Body of pancreas (tissue), 4 donors: ENCODE results near the gene PCSK9. TPM values are rescaled to one million over a fixed set of nuclear protein-coding genes. Genes with fewer than 3 reads are reported as not detected.

Experiments used
- ATAC-seq: fragments of 150-250 bp; one replicate; pipeline ENCODE4 v1.9.1; 2016
- DNase-seq, 4 donors: peaks; one replicate each; pipeline ENCODE4 v3.0.0-alpha.2; 2019
- H3K27ac ChIP-seq, 4 donors: fragments of 200-600 bp; sonication (generic); 1 replicate in 3 of 4; 2 replicates in 1 of 4; pipeline versions ENCODE4 v1.5.1 to v1.6.1; 2016 to 2019; ENCODE audit warnings: mild to moderate bottlenecking in 1 of 4, mixed read lengths in 1 of 4, moderate library complexity in 1 of 4
- H3K27me3 ChIP-seq, 2 donors: fragments of 200-600 bp; sonication (generic); one replicate each; pipeline ENCODE4 v1.6.0; 2016; ENCODE audit warnings: mild to moderate bottlenecking in 1 of 2
- H3K36me3 ChIP-seq, 2 donors: fragments of 200-600 bp; sonication (generic); replicated peaks in 1 of 2; 2 replicates each; pipeline ENCODE4 v1.5.1; 2016; ENCODE audit warnings: low read depth in 2 of 2; ENCODE audit not compliant: insufficient read depth in 1 of 2
- H3K4me1 ChIP-seq: fragments of 200-600 bp; sonication (generic); one replicate; pipeline ENCODE4 v1.6.0; 2016
- H3K4me3 ChIP-seq, 2 donors: fragments of 200-600 bp; sonication (generic); 1 replicate in 1 of 2; 2 replicates in 1 of 2; pipeline ENCODE4 v1.5.1; 2016 to 2019
- H3K9me3 ChIP-seq, 3 donors: fragments of 200-600 bp; sonication (generic); 1 replicate in 2 of 3; 2 replicates in 1 of 3; pipeline ENCODE4 v1.5.1; 2016
- POLR2A ChIP-seq, 3 donors: fragments of 450-650 bp; IDR thresholded peaks; one replicate each; pipeline ENCODE4 v1.6.1; 2016; ENCODE audit warnings: antibody characterized with exemption in 3 of 3, mild to moderate bottlenecking in 2 of 3
- WGBS, 2 donors: methylation state at CpG; one replicate each; pipeline ENCODE4 v1.1.5; 2017; 5-methylcytosine and 5-hydroxymethylcytosine counted together
- intact Hi-C: fragments of 100-400 bp; cut with DNase I; formaldehyde crosslinking; loops from one replicate; pipeline ENCODE4 v1.15.1; 2023
- total RNA-seq, 2 donors: library from RNA; depleted of rRNA; stranded (reverse); fragments of >200 nt; gene quantifications; one replicate each; pipeline ENCODE4 v1.1.0, GENCODE V29; 2016
- TF ChIP-seq, protein P1 (sequence below), 7 experiments: fragments of 450-650 bp in 4 of 7; fragments of 200-600 bp in 3 of 7; sonication (generic) in 3 of 7; IDR thresholded peaks; one replicate each; pipeline ENCODE4 v1.5.1; 2016 to 2019; ENCODE audit warnings: antibody characterized with exemption in 7 of 7

The PCSK9 gene
- total RNA-seq, 2 donors from 2014 or later = 6.0 to 13.8 TPM

GRCh38 chr1:55088413-55088812, 49.1 kb downstream of the PCSK9 start:
- no peak overlapping the region for H3K27ac ChIP-seq
- H3K27me3 ChIP-seq = no peaks in the 10 kb centered on the region
- H3K4me1 ChIP-seq = no peaks in the 10 kb centered on the region
- intact Hi-C loops = no loop called here
- H3K4me3 ChIP-seq = no peak overlapping the region
- no peak for ATAC-seq
- H3K9me3 ChIP-seq = no peaks in the 10 kb centered on the region
- WGBS, 2 donors = 67 to 85% methylated on average over 4 of the region's 4 CpGs
- no peak for DNase-seq
- TF ChIP-seq, protein P1, sequence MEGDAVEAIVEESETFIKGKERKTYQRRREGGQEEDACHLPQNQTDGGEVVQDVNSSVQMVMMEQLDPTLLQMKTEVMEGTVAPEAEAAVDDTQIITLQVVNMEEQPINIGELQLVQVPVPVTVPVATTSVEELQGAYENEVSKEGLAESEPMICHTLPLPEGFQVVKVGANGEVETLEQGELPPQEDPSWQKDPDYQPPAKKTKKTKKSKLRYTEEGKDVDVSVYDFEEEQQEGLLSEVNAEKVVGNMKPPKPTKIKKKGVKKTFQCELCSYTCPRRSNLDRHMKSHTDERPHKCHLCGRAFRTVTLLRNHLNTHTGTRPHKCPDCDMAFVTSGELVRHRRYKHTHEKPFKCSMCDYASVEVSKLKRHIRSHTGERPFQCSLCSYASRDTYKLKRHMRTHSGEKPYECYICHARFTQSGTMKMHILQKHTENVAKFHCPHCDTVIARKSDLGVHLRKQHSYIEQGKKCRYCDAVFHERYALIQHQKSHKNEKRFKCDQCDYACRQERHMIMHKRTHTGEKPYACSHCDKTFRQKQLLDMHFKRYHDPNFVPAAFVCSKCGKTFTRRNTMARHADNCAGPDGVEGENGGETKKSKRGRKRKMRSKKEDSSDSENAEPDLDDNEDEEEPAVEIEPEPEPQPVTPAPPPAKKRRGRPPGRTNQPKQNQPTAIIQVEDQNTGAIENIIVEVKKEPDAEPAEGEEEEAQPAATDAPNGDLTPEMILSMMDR (IDR thresholded peaks at IDR 0.05) = no peak
- no peak for TF ChIP-seq POLR2A (IDR thresholded peaks at IDR 0.05)
- peaks cover 0 to 48% of the 10 kb centered on the region in 2 donors for H3K36me3 ChIP-seq

DNA sequence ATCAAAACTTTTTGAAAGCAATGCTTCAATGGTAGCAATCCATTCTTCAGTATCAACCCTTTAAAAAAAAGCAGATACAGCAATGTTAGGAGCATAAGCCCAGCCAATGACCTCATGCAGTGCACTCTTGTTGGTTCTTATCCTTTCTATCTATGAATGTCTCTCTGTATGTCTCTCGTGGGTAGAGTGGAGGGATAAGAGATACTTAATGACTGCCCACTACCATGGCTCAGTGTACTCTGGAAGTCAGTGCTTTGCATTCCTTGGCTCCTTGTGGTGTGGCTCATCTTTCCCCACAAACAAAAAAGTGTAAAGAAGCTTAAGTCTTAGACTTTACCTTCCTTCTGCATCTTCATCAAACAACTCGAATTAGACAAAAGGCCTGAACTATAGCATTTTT, 50.3 kb downstream of the PCSK9 start:
- no peak for ATAC-seq
- intact Hi-C loops = no loop called here
- 90 to 96% methylated on average over 2 of the region's 2 CpGs for WGBS, 2 donors

DNA sequence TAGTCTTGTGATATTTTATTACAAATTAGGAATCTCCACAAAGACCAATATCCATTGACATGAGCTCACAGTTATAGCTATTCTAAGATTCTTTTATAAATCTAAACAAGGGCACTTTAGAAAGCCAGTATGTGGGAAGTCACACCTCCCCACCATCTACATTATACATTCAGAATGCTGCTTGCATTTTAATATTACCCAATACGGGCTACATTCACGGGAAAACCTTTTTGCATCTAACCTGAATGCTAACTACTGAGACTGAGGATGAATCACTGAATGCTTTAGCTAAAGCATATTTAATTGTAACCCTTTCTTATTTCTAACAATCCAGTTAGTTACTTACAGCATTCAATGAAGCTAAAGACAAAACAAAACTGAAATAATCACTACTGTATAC, 53.1 kb downstream of the PCSK9 start:
- H3K36me3 ChIP-seq = peaks cover 10 to 49% of the 10 kb centered on the region in 2 donors
- no peaks in the 10 kb centered on the region for H3K9me3 ChIP-seq

More for the DNA sequence above, 50.3 kb downstream of the PCSK9 start:
- Histone ChIP-seq H3K27ac (no peak overlapping the region), H3K36me3 (peaks cover 0 to 52% of the 10 kb centered on the region in 2 donors), H3K9me3 (no peaks in the 10 kb centered on the region), H3K4me3 (no peak overlapping the region), H3K27me3 (no peaks in the 10 kb centered on the region), H3K4me1 (no peaks in the 10 kb centered on the region)
- TF ChIP-seq POLR2A (IDR thresholded peaks at IDR 0.05) = no peak
- TF ChIP-seq, protein P1 (IDR thresholded peaks at IDR 0.05) = no peak
- no peak for DNase-seq

GRCh38 chr1:55095095-55095494, 55.7 kb downstream of the PCSK9 start:
- no peaks in the 10 kb centered on the region for H3K4me1 ChIP-seq
- H3K4me3 ChIP-seq = no peak overlapping the region
- no peak overlapping the region for H3K27ac ChIP-seq
- no peak for ATAC-seq
- H3K27me3 ChIP-seq = no peaks in the 10 kb centered on the region
- intact Hi-C loops = no loop called here
- H3K9me3 ChIP-seq = no peaks in the 10 kb centered on the region
- no peak for DNase-seq
- 92 to 98% methylated on average over 5 of the region's 5 CpGs for WGBS, 2 donors
- TF ChIP-seq, protein P1 (IDR thresholded peaks at IDR 0.05) = no peak
- TF ChIP-seq POLR2A (IDR thresholded peaks at IDR 0.05) = no peak
- peaks cover 10 to 53% of the 10 kb centered on the region in 2 donors for H3K36me3 ChIP-seq

More for the DNA sequence above, 53.1 kb downstream of the PCSK9 start:
- DNase-seq = no peak
- no peaks in the 10 kb centered on the region for H3K4me1 ChIP-seq
- H3K4me3 ChIP-seq = no peak overlapping the region
- TF ChIP-seq, protein P1 (IDR thresholded peaks at IDR 0.05) = no peak
- no peak for TF ChIP-seq POLR2A (IDR thresholded peaks at IDR 0.05)
- intact Hi-C loops = no loop called here
- no peak for ATAC-seq
- H3K27me3 ChIP-seq = no peaks in the 10 kb centered on the region
- H3K27ac ChIP-seq = no peak overlapping the region
- WGBS, 2 donors = 89 to 90% methylated on average over 2 of the region's 2 CpGs

DNA sequence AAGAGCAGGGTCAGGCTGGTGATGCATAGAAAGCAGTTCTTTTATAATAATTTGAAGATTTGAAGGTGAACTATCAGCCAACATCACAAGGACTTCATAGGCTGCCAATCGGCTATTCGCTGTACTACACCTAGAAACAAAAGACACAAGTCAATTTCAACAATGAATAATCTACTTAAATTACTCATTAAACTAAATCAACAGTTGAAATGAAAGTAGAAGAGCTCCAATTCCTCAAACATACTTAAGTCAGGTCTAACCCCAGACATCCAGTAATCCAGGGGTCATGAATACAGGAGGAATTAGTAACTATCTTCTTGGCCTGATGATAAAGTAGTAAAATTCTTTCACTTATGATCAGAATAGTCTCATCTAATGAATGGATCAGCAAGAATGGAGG, 64.5 kb downstream of the PCSK9 start:
- no peaks in the 10 kb centered on the region for H3K9me3 ChIP-seq
- H3K4me1 ChIP-seq = no peaks in the 10 kb centered on the region
- H3K4me3 ChIP-seq = no peak overlapping the region
- H3K27me3 ChIP-seq = no peaks in the 10 kb centered on the region
- peaks cover 9 to 40% of the 10 kb centered on the region in 2 donors for H3K36me3 ChIP-seq
- no peak overlapping the region for H3K27ac ChIP-seq
- WGBS, 2 donors = 76 to 79% methylated on average over 2 of the region's 2 CpGs
- intact Hi-C loops = no loop called here
- DNase-seq = no peak
- ATAC-seq = no peak
- TF ChIP-seq POLR2A (IDR thresholded peaks at IDR 0.05) = no peak
- TF ChIP-seq, protein P1 (IDR thresholded peaks at IDR 0.05) = no peak
